ENCODE data around the gene EAF2.

- no peak for TF ChIP-seq CTCF (IDR thresholded peaks at IDR 0.05)
- TF ChIP-seq POLR2A (IDR thresholded peaks at IDR 0.05), result no peak
Observed at GRCh38 chr3:121871430-121871829, 36.4 kb downstream of the EAF2 start.
